Endodermal cell (in vitro differentiated cells): ENCODE results near the gene MLX. TPM values are rescaled to one million over a fixed set of nuclear protein-coding genes. Genes with fewer than 3 reads are reported as not detected.
A peak's percentile ranks its signal among the peaks of the same experiment; 100 is the strongest.

ENCODE experiments used
- DNase-seq: peaks from one replicate; pipeline ENCODE4 v3.0.0-alpha.2; 2017
- H3K27ac ChIP-seq: 2 replicates; pipeline ENCODE4 v1.5.1; 2013; ENCODE audit warnings: mild to moderate bottlenecking, low read depth, low read length, moderate library complexity
- H3K27me3 ChIP-seq: 2 replicates; pipeline ENCODE4 v1.6.1; 2013; ENCODE audit warnings: mild to moderate bottlenecking, low read length, moderate library complexity; ENCODE audit not compliant: insufficient read depth, control insufficient read depth, poor library complexity, severe bottlenecking
- H3K36me3 ChIP-seq: 2 replicates; pipeline ENCODE4 v1.7.0; 2013; ENCODE audit warnings: mild to moderate bottlenecking, low read length, moderate library complexity; ENCODE audit not compliant: control insufficient read depth, insufficient read depth
- H3K4me1 ChIP-seq: one replicate; pipeline ENCODE4 v1.7.0; 2013; ENCODE audit warnings: low read length; ENCODE audit not compliant: control insufficient read depth, insufficient read depth
- H3K4me3 ChIP-seq: 2 replicates; pipeline ENCODE4 v1.5.1; 2013; ENCODE audit warnings: mild to moderate bottlenecking, low read length, moderate library complexity
- H3K9ac ChIP-seq: 2 replicates; pipeline ENCODE4 v1.6.1; 2013; ENCODE audit warnings: mild to moderate bottlenecking, low read length, moderate library complexity; ENCODE audit not compliant: poor library complexity, severe bottlenecking; ENCODE audit errors: extremely low read depth
- H3K9me3 ChIP-seq: 2 replicates; pipeline ENCODE4 v1.6.1; 2013; ENCODE audit warnings: mild to moderate bottlenecking, low read length, moderate library complexity; ENCODE audit not compliant: control insufficient read depth
- H3K27ac Mint-ChIP-seq: 2 replicates; pipeline ENCODE4 v1.8.0; 2020; ENCODE audit warnings: mixed read lengths
- H3K27me3 Mint-ChIP-seq: 2 replicates; pipeline ENCODE4 v1.8.0; 2021; ENCODE audit warnings: mild to moderate bottlenecking, mixed read lengths; ENCODE audit not compliant: insufficient read depth
- H3K36me3 Mint-ChIP-seq: 2 replicates; pipeline ENCODE4 v1.8.0; 2020; ENCODE audit warnings: low read depth, mixed read lengths
- H3K4me1 Mint-ChIP-seq: 2 replicates; pipeline ENCODE4 v1.8.0; 2020; ENCODE audit warnings: mixed read lengths
- H3K4me3 Mint-ChIP-seq: 2 replicates; pipeline ENCODE4 v1.8.0; 2020; ENCODE audit warnings: mild to moderate bottlenecking, moderate library complexity, mixed read lengths
- H3K9me3 Mint-ChIP-seq: 2 replicates; pipeline ENCODE4 v1.8.0; 2020; ENCODE audit warnings: mild to moderate bottlenecking, mixed read lengths
- WGBS, 2 experiments: methylation state at CpG; one replicate each; pipeline versions ENCODE4 v1.1.5 to v1.1.7; 2013; ENCODE audit warnings: missing lambda C conversion rate in 2 of 2, mixed read lengths in 1 of 2; ENCODE audit not compliant: insufficient coverage in 1 of 2, insufficient read length in 1 of 2; 5-methylcytosine and 5-hydroxymethylcytosine counted together
- total RNA-seq, 2 donors: library from RNA; stranded (reverse); fragmentation: NEBNext Ultra II Directional in 1 of 2; extraction: Animal tissue kit (Norgen Biotek cat#: 25700) in 1 of 2; gene quantifications; 2 replicates in 1 of 2; 3 replicates in 1 of 2; pipeline ENCODE4 v1.2.1, GENCODE V29; 2021
- TF ChIP-seq, protein P1 (sequence below): fragments of 200-600 bp; sonication (generic); conservative IDR thresholded peaks from 2 replicates; pipeline ENCODE4 v1.5.0; 2021; ENCODE audit warnings: antibody characterized with exemption, mild to moderate bottlenecking

Gene MLX
- total RNA-seq, 2 donors from 2014 or later, result 37.1 to 38.5 TPM

DNA sequence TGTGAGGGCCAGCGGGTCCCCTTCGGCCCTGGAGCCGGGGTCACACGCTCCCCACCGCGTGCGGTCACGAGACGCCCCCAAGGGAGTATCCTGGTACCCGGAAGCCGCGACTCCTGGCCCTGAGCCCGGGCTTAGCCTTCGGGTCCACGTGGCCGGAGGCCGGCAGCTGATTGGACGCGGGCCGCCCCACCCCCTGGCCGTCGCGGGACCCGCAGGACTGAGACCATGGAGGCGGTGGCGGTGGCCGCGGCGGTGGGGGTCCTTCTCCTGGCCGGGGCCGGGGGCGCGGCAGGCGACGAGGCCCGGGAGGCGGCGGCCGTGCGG is 30.9 kb upstream of the MLX start, which contains the start of gene NAGLU:
Gene NAGLU (plus strand): TSS at position 194 of the 324 bp plus-strand sequence. CDS start 32 bp downstream, at position 226.
- peak within 1 kb of the TSS; percentile 93 for H3K4me3 ChIP-seq
- peaks cover 17% of the 10 kb centered on the region for H3K36me3 Mint-ChIP-seq
- peaks cover 8% of the 10 kb centered on the region for H3K4me1 ChIP-seq
- TF ChIP-seq, protein P1, sequence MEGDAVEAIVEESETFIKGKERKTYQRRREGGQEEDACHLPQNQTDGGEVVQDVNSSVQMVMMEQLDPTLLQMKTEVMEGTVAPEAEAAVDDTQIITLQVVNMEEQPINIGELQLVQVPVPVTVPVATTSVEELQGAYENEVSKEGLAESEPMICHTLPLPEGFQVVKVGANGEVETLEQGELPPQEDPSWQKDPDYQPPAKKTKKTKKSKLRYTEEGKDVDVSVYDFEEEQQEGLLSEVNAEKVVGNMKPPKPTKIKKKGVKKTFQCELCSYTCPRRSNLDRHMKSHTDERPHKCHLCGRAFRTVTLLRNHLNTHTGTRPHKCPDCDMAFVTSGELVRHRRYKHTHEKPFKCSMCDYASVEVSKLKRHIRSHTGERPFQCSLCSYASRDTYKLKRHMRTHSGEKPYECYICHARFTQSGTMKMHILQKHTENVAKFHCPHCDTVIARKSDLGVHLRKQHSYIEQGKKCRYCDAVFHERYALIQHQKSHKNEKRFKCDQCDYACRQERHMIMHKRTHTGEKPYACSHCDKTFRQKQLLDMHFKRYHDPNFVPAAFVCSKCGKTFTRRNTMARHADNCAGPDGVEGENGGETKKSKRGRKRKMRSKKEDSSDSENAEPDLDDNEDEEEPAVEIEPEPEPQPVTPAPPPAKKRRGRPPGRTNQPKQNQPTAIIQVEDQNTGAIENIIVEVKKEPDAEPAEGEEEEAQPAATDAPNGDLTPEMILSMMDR, result no peak
- H3K4me1 Mint-ChIP-seq, result peaks cover 13% of the 10 kb centered on the region
- peak within 1 kb of the TSS; percentile 73 for H3K4me3 Mint-ChIP-seq
- H3K27me3 Mint-ChIP-seq, result no peaks in the 10 kb centered on the region
- H3K9me3 Mint-ChIP-seq, result no peaks in the 10 kb centered on the region
- 0 to 1% methylated on average over 7 to 40 of the region's 40 CpGs for WGBS, 2 experiments
- peak; percentile 97 for DNase-seq
- no peak within 1 kb of the TSS for H3K27ac ChIP-seq
- no peaks in the 10 kb centered on the region for H3K27me3 ChIP-seq
- peak within 1 kb of the TSS; percentile 62 for H3K9ac ChIP-seq
- H3K9me3 ChIP-seq, result no peaks in the 10 kb centered on the region
- peak within 1 kb of the TSS; percentile 58 for H3K27ac Mint-ChIP-seq
- H3K36me3 ChIP-seq, result peaks cover 6% of the 10 kb centered on the region

DNA sequence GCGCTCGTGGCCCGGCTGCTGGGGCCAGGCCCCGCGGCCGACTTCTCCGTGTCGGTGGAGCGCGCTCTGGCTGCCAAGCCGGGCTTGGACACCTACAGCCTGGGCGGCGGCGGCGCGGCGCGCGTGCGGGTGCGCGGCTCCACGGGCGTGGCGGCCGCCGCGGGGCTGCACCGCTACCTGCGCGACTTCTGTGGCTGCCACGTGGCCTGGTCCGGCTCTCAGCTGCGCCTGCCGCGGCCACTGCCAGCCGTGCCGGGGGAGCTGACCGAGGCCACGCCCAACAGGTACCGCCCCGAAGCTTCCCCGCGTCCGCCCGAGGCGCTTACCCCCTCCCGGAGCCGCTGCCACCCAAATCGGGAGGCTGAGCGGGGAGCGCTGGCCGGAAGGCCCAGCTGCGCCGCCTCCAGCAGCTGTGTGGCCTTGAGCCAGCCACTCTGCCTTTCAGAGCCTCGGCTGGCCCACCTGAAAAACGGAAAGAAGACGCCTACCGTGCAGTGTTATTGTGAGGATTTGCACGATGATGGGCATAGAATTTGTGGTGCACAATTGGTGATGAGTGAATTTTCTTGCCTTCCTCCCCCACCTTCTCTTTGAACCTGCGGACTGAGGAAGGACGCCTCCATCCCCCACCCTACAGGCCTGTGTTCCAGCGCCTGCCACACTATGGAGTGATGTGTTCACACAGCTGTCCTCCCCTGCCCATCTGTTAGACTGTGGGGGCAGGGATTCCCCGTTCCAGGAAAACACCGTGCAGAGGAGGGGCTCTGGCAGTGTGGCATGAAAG is 30.3 kb upstream of the MLX start:
- Histone ChIP-seq H3K27me3 (no peaks in the 10 kb centered on the region), H3K27ac (no peak overlapping the region), H3K4me3 (peak overlapping the region; percentile 93), H3K4me1 (peaks cover 6% of the 10 kb centered on the region), H3K36me3 (peaks cover 10% of the 10 kb centered on the region), H3K9ac (peak overlapping the region; percentile 62), H3K9me3 (no peaks in the 10 kb centered on the region)
- Mint-ChIP-seq H3K4me1 (peaks cover 11% of the 10 kb centered on the region), H3K36me3 (peaks cover 21% of the 10 kb centered on the region), H3K4me3 (peak overlapping the region; percentile 73), H3K27me3 (no peaks in the 10 kb centered on the region), H3K9me3 (no peaks in the 10 kb centered on the region), H3K27ac (peak overlapping the region; percentile 58)
- peak; percentile 93 for DNase-seq
- TF ChIP-seq, protein P1, result no peak
- WGBS, 2 experiments, result 2 to 3% methylated on average over 13 to 63 of the region's 65 CpGs

DNA sequence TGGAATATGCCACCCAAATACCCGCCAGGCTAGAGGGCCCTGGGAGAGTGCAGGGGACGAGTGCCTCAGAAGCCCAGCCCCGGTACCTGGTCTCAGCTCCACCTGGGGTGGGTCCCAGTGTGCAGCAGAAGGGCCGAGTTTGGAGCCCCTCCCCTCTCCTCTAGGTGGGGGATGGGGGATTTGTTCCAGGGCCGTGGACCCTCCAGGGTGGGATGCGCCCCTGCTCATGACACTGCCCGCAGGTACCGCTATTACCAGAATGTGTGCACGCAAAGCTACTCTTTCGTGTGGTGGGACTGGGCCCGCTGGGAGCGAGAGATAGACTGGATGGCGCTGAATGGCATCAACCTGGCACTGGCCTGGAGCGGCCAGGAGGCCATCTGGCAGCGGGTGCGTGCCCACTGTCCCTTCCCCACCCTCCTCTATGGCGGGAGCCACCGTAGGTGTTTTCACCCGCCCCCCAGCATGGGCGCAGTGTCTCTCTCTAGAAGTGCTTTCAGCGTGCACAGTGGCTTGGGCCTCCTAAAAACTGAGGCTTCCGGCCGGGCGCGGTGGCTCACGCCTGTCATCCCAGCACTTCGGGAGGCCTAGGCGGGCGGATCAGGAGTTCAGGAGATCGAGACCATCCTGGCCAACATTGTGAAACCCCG is 29.6 kb upstream of the MLX start:
- no peak overlapping the region for H3K27ac Mint-ChIP-seq
- WGBS, 2 experiments, result 92 to 95% methylated on average over 21 to 31 of the region's 31 CpGs
- peaks cover 23% of the 10 kb centered on the region for H3K36me3 Mint-ChIP-seq
- H3K9ac ChIP-seq, result no peak overlapping the region
- H3K27me3 ChIP-seq, result no peaks in the 10 kb centered on the region
- H3K27me3 Mint-ChIP-seq, result no peaks in the 10 kb centered on the region
- H3K4me3 ChIP-seq, result peak overlapping the region; percentile 93
- TF ChIP-seq, protein P1, result no peak
- H3K4me1 Mint-ChIP-seq, result peaks cover 11% of the 10 kb centered on the region
- H3K9me3 Mint-ChIP-seq, result no peaks in the 10 kb centered on the region
- peaks cover 6% of the 10 kb centered on the region for H3K4me1 ChIP-seq
- DNase-seq, result no peak
- H3K36me3 ChIP-seq, result peaks cover 10% of the 10 kb centered on the region
- no peaks in the 10 kb centered on the region for H3K9me3 ChIP-seq
- no peak overlapping the region for H3K27ac ChIP-seq
- H3K4me3 Mint-ChIP-seq, result peak overlapping the region; percentile 73
